Measurements from ENCODE around the gene SLC22A23.
A peak's percentile ranks its signal among the peaks of the same experiment; 100 is the strongest.
"Not testable (repeated sequence)": the region's sequence is repeated elsewhere in the genome, so short reads cannot be mapped to it uniquely, and the experiment has no call there.

SLC22A23 gene

GRCh38 chr6:3259491-3259958 lies 197.3 kb downstream of the SLC22A23 start:
- peak; percentile 71 for DNase-seq

- peak; percentile 98 for DNase-seq
Observed at GRCh38 chr6:3258720-3259490, 197.9 kb downstream of the SLC22A23 start, which contains the start of gene PSMG4. Gene PSMG4, plus strand, starts transcription at chr6:3258947. Its CDS starts 76 bp downstream, at chr6:3259023.

DNA sequence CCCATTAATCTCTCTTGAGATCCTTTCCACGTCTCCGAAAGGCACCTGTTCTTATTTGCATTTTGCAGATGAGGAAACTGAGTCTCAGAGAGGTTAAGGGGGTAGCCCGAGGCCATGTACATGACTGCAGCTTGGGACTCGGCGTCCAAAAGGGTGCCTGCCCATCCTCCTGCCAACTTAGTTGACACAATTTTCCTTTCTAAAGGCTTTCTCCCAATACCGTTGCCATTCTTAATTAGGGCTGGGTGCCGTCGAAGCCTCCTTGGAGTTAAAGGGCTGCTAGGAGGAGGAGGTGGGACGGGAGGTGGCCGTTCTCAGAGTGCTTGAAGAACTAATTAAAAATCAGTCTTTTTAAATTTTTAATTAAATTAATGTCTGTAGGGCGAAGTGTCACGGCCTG lies 198.6 kb downstream of the SLC22A23 start:
- no peak for DNase-seq

DNA sequence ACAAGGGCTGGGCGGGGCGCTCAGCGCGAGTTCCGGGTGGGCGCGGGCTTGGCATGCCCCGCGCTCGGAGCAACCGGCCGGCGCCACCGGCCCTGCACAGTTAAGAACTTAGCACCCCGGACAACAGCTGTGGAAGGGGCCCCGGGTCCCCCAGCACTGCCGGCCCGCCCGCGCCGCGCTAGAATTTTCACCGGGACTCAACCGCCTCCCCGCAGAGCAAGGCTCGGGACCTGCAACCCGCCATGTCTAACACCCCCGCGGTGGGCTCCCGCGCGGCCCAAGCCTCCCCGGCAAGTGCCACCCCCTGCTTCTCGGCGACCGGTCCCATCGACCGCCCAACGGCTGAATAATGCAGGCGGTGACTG lies 203.3 kb downstream of the SLC22A23 start:
- DNase-seq = no peak

DNA sequence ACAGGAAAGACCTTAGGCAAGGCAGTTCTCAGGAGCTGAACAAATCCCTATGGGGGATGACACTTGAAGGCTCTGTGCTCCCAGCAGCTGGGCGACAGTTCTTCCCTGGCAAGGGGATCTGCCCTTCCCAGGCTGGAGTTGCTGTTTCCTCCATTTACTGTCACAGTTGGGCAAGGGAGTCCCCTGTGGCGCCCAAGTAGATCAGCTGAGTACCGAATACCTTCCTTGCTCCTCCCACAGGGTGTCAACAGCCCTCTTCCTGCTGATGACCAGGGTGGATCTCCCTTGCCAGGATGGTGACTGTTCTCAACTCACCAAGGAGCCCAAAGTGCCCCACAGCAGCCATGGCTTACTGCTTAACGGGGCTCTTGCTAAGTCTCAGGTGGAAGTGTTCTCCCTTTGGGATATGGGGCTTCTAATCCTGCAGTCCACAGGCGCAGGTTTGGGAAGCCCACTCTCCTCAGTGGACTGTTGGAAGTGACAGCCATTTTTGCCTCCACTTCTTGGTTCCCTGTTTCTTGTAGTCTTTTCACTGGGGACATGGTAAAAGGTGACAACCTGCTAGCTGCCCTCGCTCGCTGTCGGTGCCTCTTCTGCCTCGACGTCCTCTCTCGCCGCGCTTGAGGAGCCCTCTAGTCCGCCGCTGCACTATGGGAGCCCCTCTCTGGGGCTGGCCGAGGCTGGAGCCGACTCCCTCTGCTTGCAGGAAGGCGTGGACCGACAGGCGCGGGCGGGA lies 203.8 kb downstream of the SLC22A23 start:
- DNase-seq = no peak

DNA sequence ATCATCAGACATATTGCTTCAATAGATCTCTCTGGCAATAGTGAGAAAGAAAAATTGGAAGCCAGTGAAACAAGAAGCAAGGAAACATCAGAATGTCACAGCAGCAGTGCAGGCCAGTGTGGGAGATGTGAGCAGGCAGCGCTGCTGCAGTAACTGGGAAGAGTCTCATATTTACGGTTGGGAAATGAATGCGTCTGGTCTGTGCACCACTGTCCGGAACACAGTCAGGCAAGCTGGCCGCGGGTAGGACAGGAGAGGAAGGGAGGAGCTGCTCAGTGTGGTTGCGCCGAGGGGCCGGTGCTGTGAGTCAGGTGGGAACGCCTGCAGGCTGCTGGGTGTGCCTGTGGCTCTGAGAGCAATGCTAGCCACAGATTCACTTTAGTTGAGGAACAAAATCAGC lies 204.5 kb downstream of the SLC22A23 start:
- no peak for DNase-seq

DNA sequence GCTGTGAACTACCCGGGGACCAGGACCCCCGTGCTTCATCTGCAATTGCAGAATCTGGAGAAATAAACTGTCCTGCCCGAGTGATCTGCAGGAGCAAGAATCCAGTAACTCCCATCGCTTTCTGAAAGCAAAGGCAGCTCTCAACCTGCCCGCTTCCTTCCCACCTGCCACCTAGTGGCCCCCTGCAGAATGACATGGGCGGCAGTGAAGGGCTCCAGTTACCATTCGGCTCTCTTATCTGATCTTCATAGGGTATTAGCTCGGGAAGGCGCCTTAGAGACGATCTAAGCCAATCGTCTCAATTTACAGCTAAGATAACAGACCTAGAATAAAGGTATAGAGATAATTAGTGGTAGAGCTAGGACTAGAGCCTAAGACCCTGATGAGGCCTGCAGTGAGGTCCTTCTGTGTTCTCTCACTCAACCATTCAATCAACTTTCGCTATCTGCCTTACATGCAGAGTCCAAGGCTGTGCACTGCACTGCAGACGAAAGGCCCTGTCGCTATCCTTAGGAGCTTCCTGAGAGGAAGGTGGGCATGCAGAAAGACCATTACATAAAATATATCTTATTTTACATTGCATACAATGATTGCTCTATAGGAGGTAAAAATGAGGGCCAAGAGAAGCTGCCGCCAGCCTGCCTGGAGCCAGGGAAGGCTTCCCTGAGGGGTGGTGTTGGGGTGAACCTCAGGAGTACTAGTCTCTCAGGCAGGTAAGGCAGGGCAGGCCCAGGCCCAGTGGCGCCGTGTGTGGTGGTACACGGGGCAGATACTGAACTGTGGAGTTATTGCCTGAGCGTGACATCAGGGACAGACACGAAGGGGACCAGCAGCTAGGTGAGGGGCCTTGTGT lies 205.2 kb downstream of the SLC22A23 start:
- DNase-seq = peak; percentile 93

GRCh38 chr6:3250231-3250675 lies 206.6 kb downstream of the SLC22A23 start:
- DNase-seq = no peak

- no peak for DNase-seq
Observed at GRCh38 chr6:3249821-3250220, 207.0 kb downstream of the SLC22A23 start.

- DNase-seq = peak; percentile 57
Observed at GRCh38 chr6:3247255-3248146, 209.3 kb downstream of the SLC22A23 start.

DNA sequence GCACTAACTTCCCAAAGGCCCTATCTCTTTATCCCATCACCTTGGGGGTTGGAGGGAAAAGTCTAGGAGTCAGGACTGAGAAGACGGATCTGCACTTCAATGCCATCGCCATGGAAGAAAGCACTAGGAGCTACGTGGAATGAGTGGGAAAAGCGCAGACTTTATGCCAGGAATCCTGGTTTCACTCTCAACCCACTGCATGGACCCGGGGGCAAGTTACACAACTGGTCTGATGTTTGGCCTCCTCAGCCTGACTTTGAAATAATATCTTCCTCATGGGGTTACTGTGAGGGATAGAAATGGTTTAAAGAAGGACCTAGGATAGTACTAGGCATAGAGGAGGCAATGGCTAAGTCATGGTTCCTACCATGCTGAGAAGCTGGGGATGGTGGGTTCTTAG lies 211.6 kb downstream of the SLC22A23 start:
- DNase-seq = no peak

GRCh38 chr6:3244832-3245161 lies 212.1 kb downstream of the SLC22A23 start:
- not testable (repeated sequence) for DNase-seq

GRCh38 chr6:3244003-3244831 lies 212.6 kb downstream of the SLC22A23 start:
- no peak for DNase-seq

DNA sequence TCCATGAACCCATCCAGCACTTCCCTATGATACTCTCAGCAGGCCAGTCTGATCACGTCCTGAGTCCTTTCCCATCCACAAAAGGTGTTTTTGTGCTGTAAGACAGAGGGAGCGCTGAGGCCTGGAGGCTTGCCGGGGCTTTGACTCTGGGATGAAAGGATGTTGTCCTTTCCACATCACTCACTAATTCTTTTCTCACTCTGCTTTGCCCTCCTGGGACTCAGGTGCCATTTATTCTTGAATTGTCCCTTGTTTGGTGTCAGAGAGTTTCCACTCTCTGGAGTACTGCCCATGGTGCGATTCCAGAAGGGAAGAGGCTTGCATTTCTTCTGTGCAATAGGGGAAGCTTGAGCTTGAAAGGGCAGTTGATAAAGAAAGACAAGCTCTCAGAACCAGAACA lies 214.1 kb downstream of the SLC22A23 start:
- DNase-seq = no peak

DNA sequence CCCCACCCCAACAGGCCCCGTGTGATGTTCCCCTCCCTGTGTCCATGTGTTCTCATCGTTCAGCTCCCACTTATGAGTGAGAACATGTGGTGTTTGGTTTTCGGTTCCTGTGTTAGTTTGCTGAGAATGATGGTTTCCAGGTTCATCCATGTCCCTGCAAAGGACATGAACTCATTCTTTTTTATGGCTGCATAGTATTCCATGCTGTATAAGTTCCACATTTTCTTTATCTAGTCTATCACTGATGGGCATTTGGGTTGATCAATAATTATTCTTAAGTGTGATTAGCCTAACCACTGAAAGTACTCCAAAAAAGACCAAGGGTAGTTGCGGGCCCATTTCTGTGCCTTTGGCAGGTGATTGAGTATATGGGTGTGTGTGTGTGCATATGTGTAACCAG lies 215.1 kb downstream of the SLC22A23 start:
- DNase-seq = not testable (repeated sequence)

- DNase-seq = no peak
Observed at GRCh38 chr6:3240595-3240994, 216.3 kb downstream of the SLC22A23 start.

- DNase-seq = no peak
Observed at GRCh38 chr6:3239110-3239830, 217.6 kb downstream of the SLC22A23 start.

DNA sequence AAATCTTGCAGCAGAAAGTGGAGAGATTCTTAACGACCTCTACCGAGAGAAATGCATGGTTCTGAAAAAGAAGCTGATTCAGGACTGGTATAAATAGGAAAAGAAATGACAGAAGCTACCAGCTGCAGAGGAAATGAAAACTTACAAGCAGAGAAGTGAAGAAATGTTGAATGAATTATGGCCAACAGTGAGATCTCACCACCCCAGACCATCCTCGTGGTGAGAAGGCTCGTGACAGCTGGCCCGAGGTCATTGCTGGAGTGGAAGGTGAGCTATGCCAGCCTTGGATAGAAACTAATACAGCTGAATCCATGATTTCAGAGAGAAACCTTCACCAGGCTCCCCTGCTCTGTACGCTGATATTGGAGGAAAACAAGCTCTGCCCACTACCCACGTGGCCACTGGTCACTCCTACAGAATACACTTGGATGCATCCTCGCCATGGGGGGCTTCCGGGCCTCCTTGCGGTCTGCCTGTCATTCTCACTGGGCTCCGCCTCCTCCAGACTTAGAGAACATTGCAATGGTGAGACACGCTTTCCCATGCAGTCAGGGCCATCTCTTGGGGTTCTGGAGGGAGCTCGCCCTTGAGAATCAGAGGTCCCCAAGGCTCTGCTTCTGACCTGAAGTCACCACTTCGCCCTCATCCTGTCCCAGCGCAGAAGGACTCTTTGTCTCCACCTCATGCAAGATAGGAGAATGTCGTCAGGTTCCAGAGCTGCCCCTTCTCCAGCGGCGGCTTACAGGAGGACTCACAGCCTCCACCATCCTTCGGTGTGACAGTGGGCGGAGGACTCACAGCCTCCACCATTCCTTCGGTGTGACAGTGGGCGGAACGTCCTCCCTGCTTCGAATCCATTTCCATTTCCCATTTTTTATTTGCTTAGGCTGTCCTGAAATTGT lies 218.8 kb downstream of the SLC22A23 start:
- no peak for DNase-seq

DNA sequence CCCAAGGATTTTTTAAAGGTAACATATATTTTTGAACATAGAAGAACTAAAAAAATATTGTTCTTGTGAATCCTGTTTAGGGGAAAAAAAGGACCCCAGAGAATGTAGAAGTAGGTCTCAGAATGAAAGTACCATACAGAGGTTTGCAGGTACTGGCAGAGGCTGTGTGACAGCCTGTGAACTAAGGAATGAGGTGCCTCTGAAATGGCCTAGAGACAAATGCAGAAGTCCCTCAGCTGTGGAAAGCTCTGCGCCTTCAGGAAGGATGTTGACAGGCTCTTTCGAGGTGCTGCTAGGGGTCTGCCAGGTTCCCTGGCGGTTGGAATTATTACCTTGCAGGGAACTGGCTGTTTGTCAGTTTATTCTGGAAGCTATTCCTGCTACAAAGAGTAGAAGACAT lies 220.8 kb downstream of the SLC22A23 start:
- DNase-seq = no peak

- DNase-seq = no peak
Observed at GRCh38 chr6:3235486-3235885, 221.4 kb downstream of the SLC22A23 start.
